ENCODE data around the gene SEPTIN2. TPM values are rescaled to one million over a fixed set of nuclear protein-coding genes. Genes with fewer than 3 reads are reported as not detected.

The SEPTIN2 gene
- total and polyA plus RNA-seq, 2 donors from 2014 or later: 187 to 435 TPM

- intact Hi-C loops (cut with DNase I): no loop called here
- FAIRE-seq (no peak), DNase-seq (no peak)
- Histone ChIP-seq H3K9me3 (ENCODE audit: control insufficient read depth in 2 of 3, insufficient read depth in 1 of 3, low read length in 3 of 3) (no peaks in the 10 kb centered on the region), H3K36me3 (ENCODE audit: control insufficient read depth in 2 of 3, insufficient read depth in 3 of 3, low read length in 3 of 3) (peaks cover 3 to 6% (median 6%) of the 10 kb centered on the region in 3 donors), H3K4me3 (ENCODE audit: low read length in 3 of 3) (no peak overlapping the region), H3K27ac (ENCODE audit: low read depth in 2 of 2, low read length in 2 of 2) (no peak overlapping the region), H3K9ac (ENCODE audit: low read length in 3 of 3) (no peak overlapping the region), H3K27me3 (ENCODE audit: control insufficient read depth, insufficient read depth, low read length) (no peaks in the 10 kb centered on the region), H3K4me1 (ENCODE audit: control insufficient read depth in 2 of 3, insufficient read depth in 2 of 3, low read depth in 1 of 3, low read length in 3 of 3) (peaks cover 0 to 12% (median 10%) of the 10 kb centered on the region in 3 donors)
- TF ChIP-seq, protein P1, sequence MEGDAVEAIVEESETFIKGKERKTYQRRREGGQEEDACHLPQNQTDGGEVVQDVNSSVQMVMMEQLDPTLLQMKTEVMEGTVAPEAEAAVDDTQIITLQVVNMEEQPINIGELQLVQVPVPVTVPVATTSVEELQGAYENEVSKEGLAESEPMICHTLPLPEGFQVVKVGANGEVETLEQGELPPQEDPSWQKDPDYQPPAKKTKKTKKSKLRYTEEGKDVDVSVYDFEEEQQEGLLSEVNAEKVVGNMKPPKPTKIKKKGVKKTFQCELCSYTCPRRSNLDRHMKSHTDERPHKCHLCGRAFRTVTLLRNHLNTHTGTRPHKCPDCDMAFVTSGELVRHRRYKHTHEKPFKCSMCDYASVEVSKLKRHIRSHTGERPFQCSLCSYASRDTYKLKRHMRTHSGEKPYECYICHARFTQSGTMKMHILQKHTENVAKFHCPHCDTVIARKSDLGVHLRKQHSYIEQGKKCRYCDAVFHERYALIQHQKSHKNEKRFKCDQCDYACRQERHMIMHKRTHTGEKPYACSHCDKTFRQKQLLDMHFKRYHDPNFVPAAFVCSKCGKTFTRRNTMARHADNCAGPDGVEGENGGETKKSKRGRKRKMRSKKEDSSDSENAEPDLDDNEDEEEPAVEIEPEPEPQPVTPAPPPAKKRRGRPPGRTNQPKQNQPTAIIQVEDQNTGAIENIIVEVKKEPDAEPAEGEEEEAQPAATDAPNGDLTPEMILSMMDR (IDR thresholded peaks at IDR 0.05; ENCODE audit: borderline replicate concordance, extremely low read depth, insufficient read depth): no peak
These were observed 9.1 kb downstream of the SEPTIN2 start for GRCh38 chr2:241324775-241325174.

DNA sequence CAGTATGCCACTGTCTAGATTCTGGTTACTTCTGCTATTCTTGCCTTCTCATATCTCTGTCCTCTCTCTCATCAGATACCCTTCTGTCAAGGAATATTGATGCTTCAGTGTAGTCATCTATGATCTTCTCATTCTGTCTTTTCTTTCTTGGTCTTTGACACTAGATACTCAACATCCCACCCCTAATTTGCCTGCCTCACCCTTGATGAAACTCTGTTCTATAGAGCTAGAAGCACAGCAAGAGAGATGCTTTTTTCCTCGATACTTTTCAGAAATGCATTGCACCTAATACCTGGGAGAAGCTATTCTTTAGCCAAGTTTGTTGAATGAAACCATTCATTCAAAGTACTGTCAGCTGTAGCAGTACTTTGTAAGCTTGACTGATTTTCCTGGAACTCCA is 9.5 kb downstream of the SEPTIN2 start:
- peaks cover 6 to 8% (median 6%) of the 10 kb centered on the region in 3 donors for H3K36me3 ChIP-seq (ENCODE audit: control insufficient read depth in 2 of 3, insufficient read depth in 3 of 3, low read length in 3 of 3)

GRCh38 chr2:241329669-241330615 is 14.2 kb downstream of the SEPTIN2 start:
- no peak for FAIRE-seq
- Histone ChIP-seq H3K9ac (ENCODE audit: low read length in 3 of 3) (no peak overlapping the region), H3K4me1 (ENCODE audit: control insufficient read depth in 2 of 3, insufficient read depth in 2 of 3, low read depth in 1 of 3, low read length in 3 of 3) (no peaks in the 10 kb centered on the region), H3K9me3 (ENCODE audit: control insufficient read depth in 2 of 3, insufficient read depth in 1 of 3, low read length in 3 of 3) (no peaks in the 10 kb centered on the region), H3K27ac (ENCODE audit: low read depth in 2 of 2, low read length in 2 of 2) (no peak overlapping the region), H3K4me3 (ENCODE audit: low read length in 3 of 3) (no peak overlapping the region), H3K36me3 (ENCODE audit: control insufficient read depth in 2 of 3, insufficient read depth in 3 of 3, low read length in 3 of 3) (peaks cover 6 to 10% (median 6%) of the 10 kb centered on the region in 3 donors), H3K27me3 (ENCODE audit: control insufficient read depth, insufficient read depth, low read length) (no peaks in the 10 kb centered on the region)
- intact Hi-C loops (cut with DNase I): no loop called here
- TF ChIP-seq, protein P1 (IDR thresholded peaks at IDR 0.05; ENCODE audit: borderline replicate concordance, extremely low read depth, insufficient read depth): no peak
- no peak for DNase-seq

More for the DNA sequence above, 9.5 kb downstream of the SEPTIN2 start:
- Histone ChIP-seq H3K9ac (ENCODE audit: low read length in 3 of 3) (no peak overlapping the region), H3K4me3 (ENCODE audit: low read length in 3 of 3) (no peak overlapping the region), H3K27me3 (ENCODE audit: control insufficient read depth, insufficient read depth, low read length) (no peaks in the 10 kb centered on the region), H3K9me3 (ENCODE audit: control insufficient read depth in 2 of 3, insufficient read depth in 1 of 3, low read length in 3 of 3) (no peaks in the 10 kb centered on the region), H3K4me1 (ENCODE audit: control insufficient read depth in 2 of 3, insufficient read depth in 2 of 3, low read depth in 1 of 3, low read length in 3 of 3) (peaks cover 0 to 10% (median 8%) of the 10 kb centered on the region in 3 donors), H3K27ac (ENCODE audit: low read depth in 2 of 2, low read length in 2 of 2) (no peak overlapping the region)
- TF ChIP-seq, protein P1 (IDR thresholded peaks at IDR 0.05; ENCODE audit: borderline replicate concordance, extremely low read depth, insufficient read depth): no peak
- intact Hi-C loops (cut with DNase I): no loop called here
- no peak for FAIRE-seq
- DNase-seq: no peak
